Activated CD4-positive, CD25-positive, alpha-beta regulatory T cell treated with anti-CD3 and anti-CD28 coated beads, Interleukin-2, amount 50 U/mL, for 16 hours (primary cell): ENCODE measurements around the gene UTP11.
"Not testable (repeated sequence)": the region's sequence is repeated elsewhere in the genome, so short reads cannot be mapped to it uniquely, and the experiment has no call there.

Source experiments
- DNase-seq: peaks from one replicate; pipeline ENCODE4 v3.0.0-alpha.2; 2020; ENCODE audit warnings: low read depth, low spot score

Gene UTP11, protein sequence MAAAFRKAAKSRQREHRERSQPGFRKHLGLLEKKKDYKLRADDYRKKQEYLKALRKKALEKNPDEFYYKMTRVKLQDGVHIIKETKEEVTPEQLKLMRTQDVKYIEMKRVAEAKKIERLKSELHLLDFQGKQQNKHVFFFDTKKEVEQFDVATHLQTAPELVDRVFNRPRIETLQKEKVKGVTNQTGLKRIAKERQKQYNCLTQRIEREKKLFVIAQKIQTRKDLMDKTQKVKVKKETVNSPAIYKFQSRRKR

DNA sequence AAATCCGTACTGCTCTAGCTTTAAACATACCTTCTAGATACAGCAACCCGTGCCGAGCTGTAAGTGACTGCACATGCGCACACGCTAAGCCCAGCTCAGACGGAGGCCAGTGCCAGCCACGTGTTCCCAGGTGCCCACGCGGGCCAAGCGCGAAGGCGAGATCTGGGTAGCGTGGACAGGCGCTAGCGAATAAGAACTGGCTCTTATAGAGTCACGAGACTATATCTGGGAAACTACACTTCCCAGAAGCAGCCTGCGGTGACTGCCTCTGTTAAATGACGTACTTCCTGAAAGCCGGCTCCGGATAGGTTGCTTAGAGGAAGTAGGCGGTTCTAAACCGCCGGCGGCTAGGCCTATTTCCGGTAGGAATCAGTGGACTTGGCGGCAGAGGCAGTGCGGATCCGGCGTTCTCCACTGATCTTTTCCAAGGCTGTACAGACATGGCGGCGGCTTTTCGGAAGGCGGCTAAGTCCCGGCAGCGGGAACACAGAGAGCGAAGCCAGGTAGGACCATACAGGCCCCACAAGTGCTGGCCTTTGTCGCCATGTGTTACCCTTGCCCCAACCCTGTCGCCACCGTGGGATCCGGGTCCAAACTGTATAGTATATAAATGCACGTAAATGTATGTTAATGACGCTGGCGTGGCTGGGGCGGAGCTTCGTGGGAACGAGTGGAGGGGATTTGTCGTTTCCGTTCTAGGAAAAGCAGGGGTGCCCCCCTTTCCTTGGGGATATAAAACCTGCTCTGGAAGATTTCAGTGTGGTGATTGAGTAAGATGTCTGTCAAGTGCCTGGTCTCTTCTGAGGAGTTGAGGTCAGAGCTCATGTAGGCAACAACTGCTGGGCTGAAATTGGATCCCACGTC is at the start of gene UTP11:
TSS of gene UTP11 (plus strand) at position 372 of the 864 bp plus-strand sequence. CDS start at position 441, 69 bp downstream.
- DNase-seq: peak; percentile 84

DNA sequence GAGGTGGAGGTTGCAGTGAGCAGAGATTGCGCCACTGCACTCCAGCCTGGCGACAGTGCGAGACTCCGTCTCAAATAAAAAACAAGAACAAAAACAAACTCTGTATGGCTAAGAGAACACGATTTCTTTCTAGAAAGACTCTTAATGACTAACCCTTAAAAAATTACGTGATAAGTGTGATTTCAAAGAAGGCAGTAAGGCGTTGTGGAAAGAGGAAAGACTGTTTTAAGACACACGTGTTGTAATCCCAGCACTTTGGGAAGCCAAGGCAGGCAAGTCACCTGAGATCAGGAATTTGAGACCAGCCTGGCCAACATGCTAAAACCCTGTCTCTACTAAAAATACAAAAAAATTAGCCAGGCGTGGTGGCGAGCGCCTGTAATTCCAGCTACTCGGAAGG is 48.4 kb upstream of the UTP11 start:
- not testable (repeated sequence) for DNase-seq

DNA sequence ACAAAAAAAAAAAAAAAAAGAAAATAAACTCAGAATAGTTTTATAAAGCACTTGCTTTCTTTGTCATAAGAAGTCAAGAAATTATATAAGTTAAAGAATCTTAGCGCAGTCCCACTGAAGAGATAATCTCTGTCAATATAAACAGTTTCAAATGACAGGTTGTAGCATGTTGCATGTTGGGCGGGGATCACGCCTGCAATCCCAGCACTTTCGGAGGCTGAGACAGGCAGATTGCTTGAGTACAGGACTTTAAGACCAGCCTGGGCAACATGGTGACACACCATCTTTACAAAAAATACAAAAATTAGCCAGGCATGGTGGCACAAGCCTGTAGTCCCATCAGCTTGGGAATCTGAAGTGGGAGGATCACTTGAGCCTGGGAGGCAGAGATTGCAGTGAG is 47.2 kb upstream of the UTP11 start:
- no peak for DNase-seq

DNA sequence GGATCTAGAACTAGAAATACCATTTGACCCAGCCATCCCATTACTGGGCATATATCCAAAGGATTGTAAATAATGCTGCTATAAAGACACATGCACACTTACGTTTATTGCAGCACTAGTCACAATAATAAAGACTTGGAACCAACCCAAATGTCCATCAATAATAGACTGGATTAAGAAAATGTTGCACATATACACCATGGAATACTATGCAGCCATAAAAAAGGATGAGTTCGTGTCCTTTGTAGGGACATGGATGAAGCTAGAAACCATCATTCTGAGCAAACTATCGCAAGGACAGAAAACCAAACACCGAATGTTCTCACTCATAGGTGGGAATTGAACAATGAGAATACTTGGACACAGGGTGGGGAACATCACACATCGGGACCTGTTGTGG is 38.9 kb upstream of the UTP11 start:
- DNase-seq: not testable (repeated sequence)

DNA sequence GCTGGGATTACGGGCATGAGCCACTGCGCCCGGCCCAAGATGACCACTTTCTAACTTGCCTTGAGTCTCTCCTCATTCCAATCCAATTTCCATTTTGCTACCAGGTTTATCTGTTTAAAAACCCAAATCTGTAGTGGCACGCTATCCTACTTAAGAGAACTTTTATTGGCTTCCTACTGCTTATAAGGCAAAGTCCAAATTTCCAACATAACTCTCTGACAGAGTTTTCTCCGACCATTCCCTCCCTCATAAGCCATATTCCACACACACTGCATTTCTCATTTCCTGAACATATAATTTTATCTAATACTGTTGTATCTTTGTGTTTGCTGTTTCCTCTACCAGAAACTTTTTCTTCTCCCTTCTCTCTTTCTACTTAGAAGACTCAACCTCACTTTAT is 38.0 kb upstream of the UTP11 start:
- DNase-seq: no peak

DNA sequence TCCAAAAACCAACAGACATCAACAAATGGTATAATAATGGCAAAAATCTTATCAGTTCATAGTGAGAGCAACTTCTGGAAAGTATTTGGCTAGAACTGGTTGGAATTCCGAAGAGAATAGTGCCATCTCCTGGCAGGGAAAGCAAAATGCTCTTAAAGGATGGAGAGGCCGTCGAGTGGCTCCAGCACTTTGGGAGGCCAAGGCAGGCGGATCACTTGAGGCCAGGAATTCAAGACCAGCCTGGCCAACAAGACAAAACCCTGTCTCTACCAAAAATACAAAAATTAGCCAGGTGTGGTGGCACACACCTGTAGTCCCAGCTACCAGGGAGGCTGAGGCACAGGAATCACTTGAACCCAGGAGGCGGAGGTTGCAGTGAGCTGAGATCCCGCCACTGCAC is 37.5 kb upstream of the UTP11 start:
- DNase-seq: not testable (repeated sequence)

DNA sequence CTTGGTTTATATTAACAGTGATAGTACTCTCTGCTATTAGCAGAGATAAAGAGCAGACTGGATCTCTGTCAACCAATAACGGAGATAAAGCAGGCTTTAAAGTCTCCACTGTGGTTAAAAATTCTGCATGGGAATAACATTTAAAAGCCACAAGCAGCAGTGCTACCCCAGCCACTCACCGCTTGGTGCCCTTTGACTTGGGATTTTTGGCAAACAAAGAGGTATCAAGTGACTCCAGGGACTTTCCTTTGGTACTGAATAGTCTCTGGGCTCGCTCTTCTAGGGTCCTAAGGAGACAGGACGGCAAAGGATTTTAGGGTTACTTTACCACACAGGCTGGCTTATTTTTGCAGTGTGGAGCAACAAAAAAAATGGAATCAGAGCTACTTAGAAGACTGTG is 34.0 kb upstream of the UTP11 start:
- DNase-seq: no peak

DNA sequence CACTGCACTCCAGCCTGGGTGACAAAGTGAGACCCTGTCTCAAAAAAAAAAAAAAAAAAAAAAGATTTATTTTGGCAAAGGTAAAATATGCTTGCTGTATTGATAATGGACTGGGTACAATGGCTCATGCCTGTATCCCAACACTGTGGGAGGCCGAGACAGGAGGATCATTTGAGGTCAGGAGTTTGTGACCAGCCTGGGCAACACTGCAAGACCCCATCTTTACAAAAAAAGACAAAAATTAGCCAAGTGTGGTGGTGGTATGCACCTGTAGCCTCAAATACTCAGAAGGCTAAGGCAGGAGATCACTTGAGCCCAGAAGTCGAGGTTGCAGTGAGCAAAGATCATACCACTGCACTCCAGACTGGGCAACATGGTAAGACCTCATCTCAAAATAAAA is 29.0 kb upstream of the UTP11 start:
- DNase-seq: no peak

DNA sequence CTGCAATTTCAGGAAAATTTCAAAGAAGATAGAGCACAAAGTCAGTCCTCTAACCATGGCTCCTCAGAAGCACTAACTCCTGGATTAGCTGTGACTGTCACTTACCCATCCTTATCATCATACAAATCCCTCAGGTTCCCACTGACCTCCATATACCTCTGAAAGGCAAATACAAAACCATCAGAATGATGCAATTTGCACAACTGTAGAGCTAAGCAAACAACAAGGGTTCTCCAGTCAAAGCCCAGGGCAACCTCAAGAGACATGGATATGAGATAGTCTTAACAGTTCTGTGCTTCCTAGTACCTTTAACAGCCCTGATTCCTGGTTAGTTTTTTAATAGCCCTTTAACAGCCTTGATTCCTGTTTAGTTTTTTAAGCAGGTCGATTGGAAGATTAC is 24.9 kb upstream of the UTP11 start:
- no peak for DNase-seq

DNA sequence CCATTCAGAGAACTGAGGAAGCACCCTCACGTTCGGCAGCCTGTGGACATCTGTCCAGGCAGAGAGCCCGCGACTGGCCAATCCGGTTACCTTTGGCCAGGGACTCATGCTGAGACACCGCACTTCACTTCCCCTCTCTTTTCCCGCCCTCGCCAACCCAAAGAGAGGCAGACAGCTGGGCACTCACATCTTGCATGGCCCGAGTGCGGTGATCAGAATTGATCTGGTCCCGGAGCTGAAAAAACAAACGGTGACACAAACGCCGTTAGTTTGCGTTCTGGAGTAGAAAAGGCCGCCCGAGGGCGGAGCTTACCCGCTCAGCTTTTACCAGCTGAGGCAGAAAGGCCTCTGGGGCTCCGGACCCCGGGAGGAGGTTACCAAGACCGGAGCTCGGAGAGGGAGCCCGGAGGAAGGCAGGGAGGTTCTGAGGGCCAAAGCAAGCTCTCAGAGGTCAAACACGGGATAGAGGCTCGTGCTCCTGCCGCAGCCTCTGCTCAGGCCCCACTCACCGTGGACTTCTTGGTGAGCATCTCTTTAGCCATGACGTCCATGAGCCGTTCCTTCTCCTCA is 23.1 kb upstream of the UTP11 start:
- DNase-seq: no peak

DNA sequence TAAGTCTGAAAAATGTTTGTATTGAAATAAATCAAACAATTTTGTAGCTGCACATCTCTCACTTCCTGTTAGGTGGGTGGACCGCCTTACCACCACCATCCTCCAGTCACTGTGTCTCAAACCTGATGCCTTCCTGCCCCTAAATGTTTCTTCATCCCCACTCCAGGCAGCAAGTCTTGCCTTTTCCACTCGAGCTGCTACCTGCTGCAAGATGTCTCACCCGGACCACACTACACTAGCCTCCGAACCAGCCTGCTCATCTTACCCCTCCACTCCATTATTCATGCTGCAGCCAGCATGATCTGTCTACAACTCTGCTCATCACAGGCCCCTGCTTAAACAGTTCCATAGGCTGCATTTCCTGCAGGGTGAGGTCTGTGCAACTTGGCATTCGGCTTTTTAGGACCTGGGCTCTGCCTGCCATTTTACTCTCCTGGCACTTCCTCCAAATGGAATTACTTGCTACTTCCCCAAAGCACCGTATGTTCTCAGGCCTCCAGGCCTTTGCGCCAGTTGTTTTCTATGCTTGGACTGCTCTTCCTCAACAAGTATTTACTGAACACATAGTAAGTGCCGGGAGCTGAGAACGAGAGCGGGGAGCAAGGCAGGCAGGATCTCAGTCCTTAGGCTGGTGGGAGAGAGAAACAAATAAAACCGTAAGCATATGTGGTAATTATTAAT is 17.5 kb upstream of the UTP11 start:
- DNase-seq: no peak

DNA sequence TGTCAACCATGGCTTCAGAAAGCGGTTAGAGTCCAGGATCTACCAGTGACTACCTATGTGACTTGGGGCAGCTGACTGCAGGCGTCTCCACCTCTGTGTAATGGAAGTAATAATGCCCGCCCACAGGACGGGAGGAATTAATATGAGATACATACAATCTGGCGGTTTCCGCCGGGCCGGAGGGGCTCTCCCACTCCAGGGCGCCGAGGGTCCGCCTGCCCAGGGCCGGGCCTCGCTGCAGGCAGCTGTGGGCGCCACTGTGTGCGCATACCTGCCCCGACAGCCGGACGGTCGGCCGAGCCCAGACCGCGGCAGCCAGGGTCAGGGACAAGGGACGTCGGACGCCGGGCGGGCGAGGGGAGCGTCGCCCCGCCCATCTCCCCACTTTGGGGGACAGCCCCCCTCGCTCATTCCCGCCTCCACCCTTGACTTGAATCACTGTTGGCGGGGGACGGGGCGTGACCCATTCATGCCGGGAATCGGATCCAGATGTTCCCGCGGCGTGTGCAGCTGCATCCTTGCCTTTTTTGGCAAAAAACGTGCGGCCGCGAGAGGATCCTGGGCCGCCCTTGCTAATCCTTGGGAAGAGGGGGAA is 16.7 kb upstream of the UTP11 start:
- DNase-seq: no peak

DNA sequence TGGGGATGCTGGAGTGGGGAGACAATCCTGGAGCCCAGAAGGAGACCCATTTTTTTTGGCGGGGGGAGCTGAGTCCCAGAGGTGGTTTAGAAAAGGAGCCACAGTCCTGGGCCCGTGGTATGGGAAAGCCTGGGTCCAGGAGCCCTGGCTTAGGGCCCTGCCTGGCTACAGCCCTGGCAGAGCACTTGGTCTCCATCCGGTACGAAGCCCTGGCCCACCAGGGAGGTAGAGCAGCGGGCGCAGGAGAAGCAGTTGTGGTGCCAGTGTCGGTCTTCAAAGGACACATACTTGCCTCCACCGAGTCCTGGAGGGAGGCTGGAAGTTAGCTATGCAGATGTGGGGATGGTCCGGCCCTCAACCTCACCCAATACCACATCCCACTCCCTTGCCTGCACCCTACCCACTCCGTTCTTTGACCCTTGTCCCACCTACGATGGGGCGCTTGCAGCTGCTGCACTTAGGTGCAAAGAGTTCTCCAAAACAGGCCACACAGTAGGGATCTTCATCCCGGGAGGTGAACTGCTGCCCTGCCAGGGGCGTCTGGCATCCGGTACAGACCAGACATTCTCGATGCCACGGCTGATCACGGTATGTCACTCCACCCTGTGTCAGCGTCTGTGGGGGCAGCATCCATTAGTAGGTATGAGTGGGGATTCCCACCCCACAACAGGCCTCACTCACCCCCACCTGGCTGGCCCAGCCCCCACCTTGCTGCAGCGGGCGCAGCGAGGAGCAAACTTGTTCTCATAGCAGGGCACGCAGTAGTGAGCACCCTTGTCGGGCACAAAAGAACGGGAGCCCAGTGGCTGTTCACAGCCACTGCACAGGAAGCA is 15.1 kb upstream of the UTP11 start:
- DNase-seq: no peak

DNA sequence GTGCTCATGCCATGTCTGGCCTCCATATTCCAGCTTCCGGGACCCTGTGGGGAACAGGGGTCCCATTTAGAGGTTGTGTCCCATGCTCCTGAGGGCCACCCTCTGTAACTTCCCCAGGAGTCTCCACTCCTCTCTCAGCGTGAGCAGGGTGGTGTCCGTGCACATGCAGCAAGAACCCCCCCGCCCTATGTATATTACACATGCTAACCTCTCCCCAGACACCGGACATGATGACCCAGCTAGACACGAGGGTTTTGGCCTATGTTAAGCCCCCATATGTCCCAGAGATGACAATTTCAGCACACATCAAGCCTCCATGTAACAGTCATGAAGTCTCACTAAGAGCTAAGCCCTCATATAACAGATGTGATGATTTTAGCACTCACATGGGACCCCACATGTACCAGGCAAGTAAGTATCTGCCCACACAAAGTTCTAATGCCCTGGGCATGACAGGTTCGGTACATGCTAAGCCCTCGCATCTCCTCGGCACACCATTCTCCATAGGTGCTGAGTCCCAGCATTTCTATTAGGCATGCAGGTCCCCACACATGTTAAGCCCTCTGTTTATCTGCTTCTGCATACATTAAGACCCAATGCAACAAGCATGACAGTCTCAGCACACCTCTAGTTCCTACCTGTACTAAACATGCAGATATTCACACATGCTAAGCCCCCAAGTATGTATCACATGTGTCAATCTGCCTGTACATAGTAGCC is 14.3 kb upstream of the UTP11 start:
- no peak for DNase-seq

DNA sequence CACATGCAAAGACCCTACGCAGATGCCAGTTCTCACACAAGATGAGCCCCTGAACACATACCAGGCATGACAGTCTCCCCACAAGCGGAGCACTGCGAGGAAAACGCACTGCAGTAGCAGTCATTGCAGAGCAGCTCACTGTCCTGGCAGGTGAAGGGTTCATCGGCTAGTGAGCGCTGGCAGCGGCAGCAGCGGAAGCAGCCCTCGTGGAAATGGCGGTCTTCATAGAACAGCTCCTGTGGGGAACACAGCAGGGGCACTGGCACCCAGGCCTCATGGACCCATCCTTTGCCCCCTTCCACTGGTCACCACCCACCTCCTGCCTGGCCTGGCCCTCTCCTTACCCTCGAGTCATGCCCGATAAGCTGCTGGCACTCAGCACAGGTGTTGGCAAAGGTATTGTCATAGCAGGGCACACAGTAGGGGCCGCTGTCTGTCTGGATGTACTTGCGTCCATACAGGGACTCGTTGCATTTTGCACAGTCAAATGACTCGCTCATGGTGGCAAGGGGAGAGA is 13.6 kb upstream of the UTP11 start:
- DNase-seq: no peak

DNA sequence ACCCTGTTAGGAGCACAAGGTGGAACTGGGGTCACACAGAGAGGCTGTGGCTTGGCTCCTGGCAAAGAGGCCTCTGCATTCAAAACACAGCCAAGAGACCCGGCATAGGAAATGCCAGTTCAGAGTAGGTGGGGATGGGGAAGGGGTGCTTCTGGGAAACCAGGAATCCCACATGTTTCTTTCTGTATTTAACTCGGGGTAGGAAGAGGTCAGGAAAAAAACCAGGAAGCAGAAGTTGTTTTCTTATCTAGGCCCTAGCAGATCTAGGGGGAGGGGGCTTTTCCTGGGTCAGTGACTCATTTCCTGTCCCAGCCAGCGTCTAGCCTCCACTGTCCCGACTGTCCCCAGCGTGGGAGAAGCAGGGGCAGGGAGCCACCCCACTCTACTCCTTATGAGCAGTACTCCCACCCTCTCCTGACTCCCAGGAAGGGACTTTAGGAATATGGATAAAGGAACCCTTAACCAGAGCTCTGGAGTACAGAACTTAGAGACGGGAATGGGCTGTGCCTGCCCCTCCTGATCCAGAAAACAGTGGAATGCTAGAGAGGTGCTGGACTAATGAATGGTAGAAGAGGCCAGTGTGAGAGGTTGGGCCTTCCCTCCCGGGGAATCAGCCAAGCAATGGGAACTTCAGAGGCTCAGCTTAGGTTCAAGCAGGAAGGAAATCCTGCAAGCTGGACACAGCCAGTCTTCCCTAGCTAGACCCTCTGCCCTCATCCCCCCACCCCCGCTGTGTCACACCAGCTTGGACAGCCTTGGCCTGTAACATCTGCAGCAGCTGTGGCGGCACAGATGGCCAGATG is 12.9 kb upstream of the UTP11 start:
- DNase-seq: no peak

DNA sequence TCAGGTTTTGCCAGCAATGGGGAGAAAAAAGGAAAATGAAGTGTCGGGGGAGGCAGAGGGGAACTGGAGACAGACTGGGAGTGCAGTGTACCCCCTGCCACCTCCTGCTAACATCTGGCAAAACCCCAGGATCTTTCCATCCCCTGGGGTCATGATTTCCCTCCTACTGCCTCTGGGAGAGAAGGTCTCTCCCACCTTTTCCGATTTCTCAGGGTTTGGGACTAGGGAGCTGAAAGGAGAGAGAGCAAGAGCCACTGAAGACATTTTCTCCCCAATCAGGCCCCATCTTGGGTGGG is 12.4 kb upstream of the UTP11 start:
- DNase-seq: no peak

DNA sequence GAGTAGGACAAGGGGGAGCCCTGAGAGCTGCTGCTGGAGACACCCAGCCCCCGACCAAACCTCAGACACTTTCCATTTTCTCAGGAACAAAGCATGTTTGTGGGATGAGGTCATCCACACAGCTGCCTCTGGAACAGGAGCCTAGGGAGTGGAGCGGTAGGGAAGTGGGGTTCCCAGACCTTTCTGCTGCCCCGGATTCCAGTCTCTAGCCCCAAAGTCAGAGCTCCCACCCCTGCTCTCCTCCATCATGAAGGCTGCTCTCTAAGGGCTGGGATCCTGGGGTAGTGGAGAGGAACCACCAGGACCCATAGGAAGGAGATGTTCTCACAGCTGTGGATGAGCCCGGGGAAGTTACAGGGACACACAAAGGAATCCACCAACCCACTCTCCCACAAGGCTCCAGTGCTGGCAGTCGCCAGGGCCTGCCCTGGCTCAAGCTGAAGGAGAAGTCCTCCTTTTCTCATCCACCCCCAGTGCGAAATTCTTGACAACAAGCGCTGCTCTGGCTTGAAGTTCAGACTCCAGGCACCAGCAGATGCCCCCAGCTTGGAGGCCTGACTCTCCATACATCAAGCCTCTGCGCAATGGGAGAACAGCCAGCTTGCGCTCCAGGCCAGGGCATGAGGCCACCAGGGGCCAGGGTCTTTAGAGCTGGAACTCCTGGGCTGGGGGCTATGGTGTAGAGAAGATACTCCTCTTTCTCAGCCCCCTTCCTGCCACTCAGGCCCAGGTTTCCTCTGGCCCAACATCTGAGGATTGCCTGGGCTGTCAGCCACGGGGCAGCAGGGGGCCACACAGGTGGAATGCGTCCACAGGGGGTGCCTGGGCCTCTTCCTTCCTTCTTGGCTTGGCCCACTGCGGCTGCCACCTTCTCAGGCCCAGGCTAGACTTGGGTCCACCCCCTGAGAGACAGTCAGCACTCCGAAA is 11.7 kb upstream of the UTP11 start:
- DNase-seq: no peak
